D721Med (cell line): ENCODE measurements around the gene AIFM3.

Source experiments
- DNase-seq: peaks from one replicate; pipeline ENCODE4 v3.0.0; 2011; ENCODE audit warnings: low spot score; ENCODE audit not compliant: insufficient read length
- FAIRE-seq: peaks from 2 replicates; lab custom pipeline; 2011; peaks lifted over from hg19 to GRCh38; lab: Jason Lieb, UNC
- TF ChIP-seq, protein P1 (sequence below): IDR thresholded peaks from 2 replicates; pipeline ENCODE4 v1.5.1; 2012; ENCODE audit warnings: mild to moderate bottlenecking, control low read depth; ENCODE audit not compliant: insufficient read depth; ENCODE audit errors: missing control alignments

The AIFM3 gene

GRCh38 chr22:20991252-20992055 is 24.4 kb downstream of the AIFM3 start:
- FAIRE-seq (no peak), DNase-seq (no peak)

DNA sequence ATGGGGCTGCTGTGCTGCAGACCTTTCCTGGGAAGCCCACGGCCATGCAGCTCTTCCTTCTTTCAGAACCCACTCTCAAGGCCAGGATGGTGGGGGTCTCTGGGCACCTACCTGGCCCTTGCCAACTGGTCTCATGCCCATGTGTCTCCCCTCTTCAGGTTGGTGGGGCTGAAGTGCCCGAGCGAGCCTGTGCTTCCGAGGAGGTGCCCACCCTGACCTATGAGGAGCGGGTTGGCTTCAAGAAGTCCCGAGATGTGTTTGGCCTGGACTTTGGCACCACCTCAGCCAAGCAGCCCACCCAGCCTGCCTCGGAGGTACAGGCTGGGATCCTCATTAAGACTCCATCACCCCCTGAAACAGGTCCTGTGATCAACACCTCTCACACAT is 25.0 kb downstream of the AIFM3 start:
- TF ChIP-seq, protein P1, sequence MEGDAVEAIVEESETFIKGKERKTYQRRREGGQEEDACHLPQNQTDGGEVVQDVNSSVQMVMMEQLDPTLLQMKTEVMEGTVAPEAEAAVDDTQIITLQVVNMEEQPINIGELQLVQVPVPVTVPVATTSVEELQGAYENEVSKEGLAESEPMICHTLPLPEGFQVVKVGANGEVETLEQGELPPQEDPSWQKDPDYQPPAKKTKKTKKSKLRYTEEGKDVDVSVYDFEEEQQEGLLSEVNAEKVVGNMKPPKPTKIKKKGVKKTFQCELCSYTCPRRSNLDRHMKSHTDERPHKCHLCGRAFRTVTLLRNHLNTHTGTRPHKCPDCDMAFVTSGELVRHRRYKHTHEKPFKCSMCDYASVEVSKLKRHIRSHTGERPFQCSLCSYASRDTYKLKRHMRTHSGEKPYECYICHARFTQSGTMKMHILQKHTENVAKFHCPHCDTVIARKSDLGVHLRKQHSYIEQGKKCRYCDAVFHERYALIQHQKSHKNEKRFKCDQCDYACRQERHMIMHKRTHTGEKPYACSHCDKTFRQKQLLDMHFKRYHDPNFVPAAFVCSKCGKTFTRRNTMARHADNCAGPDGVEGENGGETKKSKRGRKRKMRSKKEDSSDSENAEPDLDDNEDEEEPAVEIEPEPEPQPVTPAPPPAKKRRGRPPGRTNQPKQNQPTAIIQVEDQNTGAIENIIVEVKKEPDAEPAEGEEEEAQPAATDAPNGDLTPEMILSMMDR: no peak
- FAIRE-seq (no peak), DNase-seq (no peak)

More at GRCh38 chr22:20991252-20992055, 24.4 kb downstream of the AIFM3 start:
- TF ChIP-seq, protein P1: no peak

DNA sequence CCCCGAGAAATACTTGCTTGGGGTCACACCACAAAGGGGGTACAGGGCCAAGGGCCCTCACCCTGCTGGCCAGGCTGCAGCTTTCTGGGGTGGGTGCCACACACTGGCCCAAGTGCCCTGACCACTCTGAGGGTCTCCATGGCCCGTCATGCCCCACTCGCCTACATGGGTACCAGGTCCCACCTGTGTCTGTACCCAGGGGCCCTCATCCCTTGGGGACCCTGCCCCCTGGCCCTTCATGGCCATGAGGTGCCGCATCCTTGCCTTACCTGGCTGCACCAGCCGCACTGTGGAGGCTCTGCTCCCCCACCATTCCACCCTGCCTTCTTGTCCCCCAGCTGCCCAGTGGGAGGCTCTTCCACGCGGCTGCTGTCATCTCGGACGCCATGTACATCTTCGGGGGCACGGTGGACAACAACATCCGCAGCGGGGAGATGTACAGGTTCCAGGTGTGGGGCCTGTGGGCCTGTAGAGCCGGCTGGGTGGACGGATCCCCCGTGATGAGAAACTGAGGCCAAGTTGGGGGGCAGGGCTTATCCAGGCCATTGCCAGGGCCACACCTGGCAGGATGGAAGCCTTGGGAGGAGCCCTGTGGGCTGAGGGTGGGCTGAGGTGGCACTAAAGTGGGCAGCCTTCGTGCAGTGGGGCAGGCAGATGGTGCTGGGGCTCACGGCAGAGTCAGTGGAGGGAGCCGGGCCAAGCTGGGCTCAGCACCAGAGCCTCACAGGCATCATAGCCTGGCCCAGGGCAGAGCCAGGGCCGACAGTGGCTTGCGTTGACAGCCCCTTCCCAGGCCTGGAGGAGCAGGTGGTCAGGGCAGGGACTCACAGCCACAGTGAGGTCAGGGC is 25.6 kb downstream of the AIFM3 start:
- FAIRE-seq (no peak), DNase-seq (no peak)
- TF ChIP-seq, protein P1: no peak

GRCh38 chr22:20993304-20994127 is 26.5 kb downstream of the AIFM3 start:
- FAIRE-seq (no peak), DNase-seq (no peak)
- TF ChIP-seq, protein P1: no peak

GRCh38 chr22:20994128-20994901 is 27.3 kb downstream of the AIFM3 start:
- no peak for DNase-seq
- TF ChIP-seq, protein P1: no peak
- FAIRE-seq: no peak

- DNase-seq: no peak
- TF ChIP-seq, protein P1: no peak
- no peak for FAIRE-seq
These were observed 27.8 kb downstream of the AIFM3 start for GRCh38 chr22:20994902-20995241.
